Measurements from ENCODE around the gene AOC3. TPM values are rescaled to one million over a fixed set of nuclear protein-coding genes. Genes with fewer than 3 reads are reported as not detected.

The AOC3 gene
- total RNA-seq, 1 donor from 2014 or later, result 17.4 TPM

- H3K27ac Mint-ChIP-seq (ENCODE audit: unreplicated experiment), result no peak within 1 kb of the TSS
- H3K36me3 Mint-ChIP-seq (ENCODE audit: low read depth), result no peaks in the 10 kb centered on the region
- H3K27me3 Mint-ChIP-seq (ENCODE audit: low read depth), result peaks cover 1% of the 10 kb centered on the region
- no peak for TF ChIP-seq CTCF (IDR thresholded peaks at IDR 0.05)
- peaks cover 2% of the 10 kb centered on the region for H3K4me1 Mint-ChIP-seq (ENCODE audit: low read depth)
- H3K9me3 Mint-ChIP-seq (ENCODE audit: low read depth), result no peaks in the 10 kb centered on the region
- no peak within 1 kb of the TSS for H3K4me3 Mint-ChIP-seq (ENCODE audit: unreplicated experiment)
- DNase-seq (ENCODE audit: low spot score), result peak; percentile 4
These were observed 49.7 kb downstream of the AOC3 start, which contains the start of gene G6PC1 for GRCh38 chr17:42900460-42901331. Gene G6PC1 (plus strand): TSS chr17:42900799. CDS start chr17:42900877, 78 bp downstream.

- DNase-seq (ENCODE audit: low spot score), result peak; percentile 25
- Mint-ChIP-seq H3K4me3 (ENCODE audit: unreplicated experiment) (no peak overlapping the region), H3K27ac (ENCODE audit: unreplicated experiment) (no peak overlapping the region), H3K9me3 (ENCODE audit: low read depth) (no peaks in the 10 kb centered on the region), H3K27me3 (ENCODE audit: low read depth) (peaks cover 5% of the 10 kb centered on the region), H3K36me3 (ENCODE audit: low read depth) (no peaks in the 10 kb centered on the region), H3K4me1 (ENCODE audit: low read depth) (peaks cover under 1% of the 10 kb centered on the region)
- TF ChIP-seq CTCF (IDR thresholded peaks at IDR 0.05), result no peak
These were observed 50.7 kb downstream of the AOC3 start for GRCh38 chr17:42901535-42902229.

- TF ChIP-seq CTCF (IDR thresholded peaks at IDR 0.05), result no peak
- H3K4me1 Mint-ChIP-seq (ENCODE audit: low read depth), result no peaks in the 10 kb centered on the region
- H3K27ac Mint-ChIP-seq (ENCODE audit: unreplicated experiment), result no peak overlapping the region
- H3K27me3 Mint-ChIP-seq (ENCODE audit: low read depth), result peaks cover 9% of the 10 kb centered on the region
- peak; percentile 25 for DNase-seq (ENCODE audit: low spot score)
- H3K9me3 Mint-ChIP-seq (ENCODE audit: low read depth), result no peaks in the 10 kb centered on the region
- no peak overlapping the region for H3K4me3 Mint-ChIP-seq (ENCODE audit: unreplicated experiment)
- no peaks in the 10 kb centered on the region for H3K36me3 Mint-ChIP-seq (ENCODE audit: low read depth)
These were observed 53.1 kb downstream of the AOC3 start for GRCh38 chr17:42904110-42904469.

GRCh38 chr17:42906772-42907446, 55.9 kb downstream of the AOC3 start:
- no peaks in the 10 kb centered on the region for H3K36me3 Mint-ChIP-seq (ENCODE audit: low read depth)
- no peak overlapping the region for H3K4me3 Mint-ChIP-seq (ENCODE audit: unreplicated experiment)
- peak; percentile 1 for DNase-seq (ENCODE audit: low spot score)
- peaks cover 21% of the 10 kb centered on the region for H3K27me3 Mint-ChIP-seq (ENCODE audit: low read depth)
- H3K4me1 Mint-ChIP-seq (ENCODE audit: low read depth), result no peaks in the 10 kb centered on the region
- no peak overlapping the region for H3K27ac Mint-ChIP-seq (ENCODE audit: unreplicated experiment)
- no peaks in the 10 kb centered on the region for H3K9me3 Mint-ChIP-seq (ENCODE audit: low read depth)
- TF ChIP-seq CTCF (IDR thresholded peaks at IDR 0.05), result no peak

Small RNAs within 50 kb of the gene (microRNA-seq; reads per million reads assigned to microRNA genes)
- gene MIR6781 (ENCODE audit: borderline number of aligned reads), result not detected

Other genes with a start within 250 kb of the AOC3 start
- 50.4 to 62.9 TPM (median 61.8 TPM) in 3 replicates for gene RETREG3, start 241.8 kb upstream of the AOC3 start, total RNA-seq
- gene TUBG1, start 241.5 kb upstream of the AOC3 start, total RNA-seq, result 41.1 to 70.4 TPM (median 41.6 TPM) in 3 replicates
- 26.2 to 36.5 TPM (median 29.2 TPM) in 3 replicates for gene TUBG2, start 191.9 kb upstream of the AOC3 start, total RNA-seq
- gene PLEKHH3, start 174.2 kb upstream of the AOC3 start, total RNA-seq, result 23.7 to 41.5 TPM (median 38.7 TPM) in 3 replicates
- gene CCR10, start 169.4 kb upstream of the AOC3 start, total RNA-seq, result 1.2 to 1.8 TPM (median 1.6 TPM) in 3 replicates
- gene CNTNAP1, start 168.7 kb upstream of the AOC3 start, total RNA-seq, result 22.8 to 43.6 TPM (median 42.1 TPM) in 3 replicates
- gene EZH1, start 106.2 kb upstream of the AOC3 start, total RNA-seq, result 22.2 to 25.6 TPM (median 22.4 TPM) in 3 replicates
- gene RAMP2, start 90.0 kb upstream of the AOC3 start, total RNA-seq, result 0.63 to 4.9 TPM (median 3.9 TPM) in 3 replicates
- 52.5 to 63.9 TPM (median 55.1 TPM) in 3 replicates for gene VPS25, start 77.8 kb upstream of the AOC3 start, total RNA-seq
- gene WNK4, start 70.6 kb upstream of the AOC3 start, total RNA-seq, result 0.26 to 0.32 TPM in 2 of 3 replicates, not detected in the other
- 38.7 to 49.1 TPM (median 39.5 TPM) in 3 replicates for gene COA3, start 52.5 kb upstream of the AOC3 start, total RNA-seq
- gene CNTD1, start 52.3 kb upstream of the AOC3 start, total RNA-seq, result 0.60 TPM in 1 of 3 replicates, not detected in the others
- 55.3 to 71.6 TPM (median 60.5 TPM) in 3 replicates for gene BECN1, start 26.9 kb upstream of the AOC3 start, total RNA-seq
- 99.7 to 117 TPM (median 111 TPM) in 3 replicates for gene PSME3, start 17.8 kb upstream of the AOC3 start, total RNA-seq
- 1.4 to 2.2 TPM (median 1.4 TPM) in 3 replicates for gene AOC2, start 6.6 kb upstream of the AOC3 start, total RNA-seq
- not detected in 3 replicates for gene G6PC1, start 49.6 kb downstream of the AOC3 start, total RNA-seq
- gene AARSD1, start 113.3 kb downstream of the AOC3 start, total RNA-seq, result 39.1 to 44.4 TPM (median 44.0 TPM) in 3 replicates
- 1.2 to 5.7 TPM (median 3.9 TPM) in 3 replicates for gene PTGES3L, start 128.9 kb downstream of the AOC3 start, total RNA-seq
- gene RUNDC1, start 129.4 kb downstream of the AOC3 start, total RNA-seq, result 11.2 to 13.1 TPM (median 11.3 TPM) in 3 replicates
- 738 to 860 TPM (median 747 TPM) in 3 replicates for gene RPL27, start 147.2 kb downstream of the AOC3 start, total RNA-seq
- gene IFI35, start 155.6 kb downstream of the AOC3 start, total RNA-seq, result 9.0 to 20.9 TPM (median 12.8 TPM) in 3 replicates
- 290 to 589 TPM (median 567 TPM) in 3 replicates for gene VAT1, start 171.2 kb downstream of the AOC3 start, total RNA-seq
- 0.73 to 1.5 TPM (median 1.1 TPM) in 3 replicates for gene RND2, start 174.0 kb downstream of the AOC3 start, total RNA-seq

Data from chondrocyte (in vitro differentiated cells).